H1 (cell line): ENCODE results near the gene IFTAP. TPM values are rescaled to one million over a fixed set of nuclear protein-coding genes. Genes with fewer than 3 reads are reported as not detected.

Source experiments
- CTCF ChIA-PET: fragments of 300-600 bp; sonication (Branson Sonifier 250); formaldehyde crosslinking; loops from one replicate; lab custom pipeline; 2021; ENCODE audit not compliant: partially characterized antibody; lab: Charles Lee
- POLR2A ChIA-PET: fragments of 300-600 bp; sonication (Branson Sonifier 250); formaldehyde crosslinking; loops from one replicate; lab custom pipeline; 2021; ENCODE audit warnings: inconsistent platforms; ENCODE audit not compliant: partially characterized antibody; lab: Charles Lee
- DNase-seq, 2 experiments: peaks; one replicate each; pipeline versions ENCODE4 v3.0.0 to v3.0.0-alpha.2; 2010 to 2022; ENCODE audit warnings: low spot score in 2 of 2, low read depth in 1 of 2, mixed read lengths in 1 of 2
- FAIRE-seq: peaks from 2 replicates; lab custom pipeline; 2011; peaks lifted over from hg19 to GRCh38; lab: Jason Lieb, UNC
- H2AFZ ChIP-seq: 2 replicates; pipeline ENCODE4 v1.8.1; 2012; ENCODE audit warnings: low read length, inconsistent platforms
- H2AK5ac ChIP-seq: 2 replicates; pipeline ENCODE4 v1.6.1; 2013; ENCODE audit warnings: low read depth, low read length
- H2BK120ac ChIP-seq: replicated peaks from 2 replicates; pipeline ENCODE3; 2013; ENCODE audit warnings: low read depth, low read length, inconsistent platforms
- H2BK12ac ChIP-seq: 2 replicates; pipeline ENCODE4 v1.6.1; 2013; ENCODE audit warnings: low read depth, low read length
- H2BK15ac ChIP-seq: 2 replicates; pipeline ENCODE4 v1.6.1; 2013; ENCODE audit warnings: low read length
- H2BK20ac ChIP-seq: 2 replicates; pipeline ENCODE4 v1.6.1; 2013; ENCODE audit warnings: low read length
- H2BK5ac ChIP-seq: 2 replicates; pipeline ENCODE4 v1.6.1; 2013; ENCODE audit warnings: low read depth, low read length
- H3K14ac ChIP-seq: 2 replicates; pipeline ENCODE4 v1.6.1; 2013; ENCODE audit warnings: inconsistent platforms; ENCODE audit not compliant: insufficient read length
- H3K18ac ChIP-seq: 2 replicates; pipeline ENCODE4 v1.6.1; 2013; ENCODE audit warnings: low read length; ENCODE audit errors: extremely low read depth
- H3K23ac ChIP-seq: 2 replicates; pipeline ENCODE4 v1.6.1; 2013; ENCODE audit warnings: inconsistent platforms; ENCODE audit not compliant: insufficient read length
- H3K23me2 ChIP-seq: 2 replicates; pipeline ENCODE4 v1.6.1; 2013; ENCODE audit warnings: low read depth, low read length
- H3K27ac ChIP-seq: 2 replicates; pipeline ENCODE4 v1.6.1; 2011; ENCODE audit warnings: low read depth, low read length, inconsistent platforms
- H3K27me3 ChIP-seq, 4 experiments: replicated peaks in 1 of 4; 1 replicate in 1 of 4; 2 replicates in 3 of 4; pipeline versions ENCODE4 v1.6.1 to v1.8.1; 2011 to 2013; ENCODE audit warnings: low read length in 3 of 4, mild to moderate bottlenecking in 3 of 4, inconsistent platforms in 2 of 4, mixed read lengths in 2 of 4, moderate library complexity in 1 of 4; ENCODE audit not compliant: control insufficient read depth in 3 of 4, insufficient read depth in 3 of 4; ENCODE audit errors: extremely low read depth in 1 of 4
- H3K36me3 ChIP-seq, 4 experiments: 2 replicates each; pipeline versions ENCODE4 v1.6.1 to v1.8.1; 2011 to 2013; ENCODE audit warnings: mild to moderate bottlenecking in 4 of 4, low read length in 3 of 4, moderate library complexity in 2 of 4, control low read depth in 1 of 4, inconsistent platforms in 1 of 4; ENCODE audit not compliant: insufficient read depth in 4 of 4, control insufficient read depth in 2 of 4
- H3K4ac ChIP-seq: replicated peaks from 2 replicates; pipeline ENCODE3; 2013; ENCODE audit warnings: low read length, low read depth, mixed read lengths, inconsistent platforms; ENCODE audit not compliant: insufficient read length
- H3K4me1 ChIP-seq, 4 experiments: replicated peaks in 1 of 4; 1 replicate in 1 of 4; 2 replicates in 3 of 4; pipeline versions ENCODE4 v1.6.1 to v1.8.1; 2011 to 2013; ENCODE audit warnings: low read length in 3 of 4, inconsistent platforms in 2 of 4, mixed read lengths in 1 of 4; ENCODE audit not compliant: insufficient read depth in 4 of 4, control insufficient read depth in 3 of 4
- H3K4me2 ChIP-seq, 2 experiments: 2 replicates each; pipeline versions ENCODE4 v1.6.1 to v1.8.1; 2011 to 2013; ENCODE audit warnings: low read depth in 2 of 2, low read length in 2 of 2, control low read depth in 1 of 2, inconsistent platforms in 1 of 2, mild to moderate bottlenecking in 1 of 2; ENCODE audit not compliant: insufficient read depth in 1 of 2
- H3K4me3 ChIP-seq, 4 experiments: fragments of 200-600, 300-600 bp in 1 of 4; sonication (generic), shearing (Covaris generic), sonication (Bioruptor Twin) in 1 of 4; 2 replicates each; pipeline versions ENCODE4 v1.5.1 to v1.8.1; 2011 to 2016; ENCODE audit warnings: low read length in 4 of 4, low read depth in 3 of 4, control low read depth in 2 of 4, inconsistent platforms in 2 of 4, mild to moderate bottlenecking in 2 of 4, mixed read lengths in 1 of 4, moderate library complexity in 1 of 4; ENCODE audit not compliant: insufficient read depth in 2 of 4; ENCODE audit errors: extremely low read depth in 1 of 4
- H3K56ac ChIP-seq: replicated peaks from 2 replicates; pipeline ENCODE3; 2013; ENCODE audit warnings: low read depth, mild to moderate bottlenecking, mixed read lengths, low read length, inconsistent platforms; ENCODE audit not compliant: insufficient read length
- H3K79me1 ChIP-seq: 2 replicates; pipeline ENCODE4 v1.6.1; 2013; ENCODE audit warnings: low read depth, low read length, control low read depth
- H3K79me2 ChIP-seq, 2 experiments: 2 replicates each; pipeline versions ENCODE4 v1.6.1 to v1.8.1; 2012 to 2013; ENCODE audit warnings: low read length in 2 of 2, mild to moderate bottlenecking in 2 of 2, inconsistent platforms in 1 of 2; ENCODE audit not compliant: insufficient read depth in 2 of 2, control insufficient read depth in 1 of 2
- H3K9ac ChIP-seq, 4 experiments: replicated peaks in 1 of 4; 1 replicate in 1 of 4; 2 replicates in 3 of 4; pipeline versions ENCODE4 v1.6.1 to v1.8.1; 2011 to 2013; ENCODE audit warnings: low read depth in 3 of 4, low read length in 3 of 4, control low read depth in 2 of 4, mild to moderate bottlenecking in 2 of 4, moderate library complexity in 2 of 4, inconsistent platforms in 1 of 4; ENCODE audit errors: extremely low read depth in 1 of 4
- H3K9me3 ChIP-seq, 2 experiments: 2 replicates each; pipeline versions ENCODE4 v1.6.1 to v1.8.1; 2012 to 2013; ENCODE audit warnings: mild to moderate bottlenecking in 2 of 2, moderate library complexity in 2 of 2, control low read depth in 1 of 2, inconsistent platforms in 1 of 2, low read depth in 1 of 2, low read length in 1 of 2, mixed read lengths in 1 of 2; ENCODE audit not compliant: insufficient read depth in 2 of 2
- H4K20me1 ChIP-seq, 2 experiments: replicated peaks in 1 of 2; 2 replicates each; pipeline versions ENCODE3 to v1.8.1; 2011 to 2013; ENCODE audit warnings: inconsistent platforms in 2 of 2, low read length in 2 of 2, mild to moderate bottlenecking in 1 of 2; ENCODE audit not compliant: insufficient read depth in 2 of 2, control insufficient read depth in 1 of 2
- H4K5ac ChIP-seq: 2 replicates; pipeline ENCODE4 v1.6.1; 2013; ENCODE audit warnings: low read length, low read depth, mixed read lengths, inconsistent platforms; ENCODE audit not compliant: insufficient read length
- H4K8ac ChIP-seq: 2 replicates; pipeline ENCODE4 v1.8.0; 2013; ENCODE audit warnings: mild to moderate bottlenecking, moderate library complexity, low read length, inconsistent platforms; ENCODE audit not compliant: insufficient read depth; ENCODE audit errors: extremely low read depth
- H4K91ac ChIP-seq: replicated peaks from 2 replicates; pipeline ENCODE3; 2013; ENCODE audit warnings: low read length, mixed read lengths, inconsistent platforms; ENCODE audit not compliant: insufficient read length
- ATF2 ChIP-seq: IDR thresholded peaks from 2 replicates; pipeline ENCODE4 v1.6.1; 2012; ENCODE audit warnings: low read length, inconsistent platforms
- FOSL1 ChIP-seq: IDR thresholded peaks from 2 replicates; pipeline ENCODE4 v1.6.1; 2011; ENCODE audit warnings: mild to moderate bottlenecking, low read depth, low read length, moderate library complexity; ENCODE audit not compliant: insufficient read depth
- HDAC2 ChIP-seq, 2 experiments: fragments of 300-600 bp in 1 of 2; sonication (generic) in 1 of 2; IDR thresholded peaks; 2 replicates each; pipeline ENCODE4 v1.6.1; 2011 to 2012; ENCODE audit warnings: low read depth in 2 of 2, low read length in 2 of 2, mild to moderate bottlenecking in 2 of 2, moderate library complexity in 2 of 2, borderline replicate concordance in 1 of 2, inconsistent platforms in 1 of 2
- JUND ChIP-seq: IDR thresholded peaks from 2 replicates; pipeline ENCODE4 v1.6.1; 2011; ENCODE audit warnings: mild to moderate bottlenecking, improper control_type of control experiment, low read length
- KDM1A ChIP-seq: fragments of 200-600, 300-600 bp; sonication (generic); IDR thresholded peaks from 2 replicates; pipeline ENCODE4 v1.7.1; 2016; ENCODE audit warnings: mild to moderate bottlenecking, low read length, borderline replicate concordance
- PHF8 ChIP-seq: fragments of 200-600 bp; sonication (generic); conservative IDR thresholded peaks from 2 replicates; pipeline ENCODE4 v1.7.1; 2012; ENCODE audit warnings: low read depth, mild to moderate bottlenecking, inconsistent platforms, low read length, moderate library complexity
- RXRA ChIP-seq: IDR thresholded peaks from 2 replicates; pipeline ENCODE4 v1.6.1; 2011; ENCODE audit warnings: low read depth, mild to moderate bottlenecking, low read length, moderate library complexity; ENCODE audit not compliant: insufficient read depth
- SAP30 ChIP-seq: fragments of 300-600 bp; sonication (generic); IDR thresholded peaks from 2 replicates; pipeline ENCODE4 v1.7.1; 2012; ENCODE audit warnings: low read length, moderate library complexity, mild to moderate bottlenecking, inconsistent platforms; ENCODE audit not compliant: insufficient read depth, insufficient replicate concordance
- SP4 ChIP-seq: IDR thresholded peaks from 2 replicates; pipeline ENCODE4 v1.6.1; 2012; ENCODE audit warnings: low read length, inconsistent platforms
- TAF1 ChIP-seq: IDR thresholded peaks from 2 replicates; pipeline ENCODE4 v1.6.1; 2011; ENCODE audit warnings: mild to moderate bottlenecking, low read depth, low read length
- TCF12 ChIP-seq: IDR thresholded peaks from 2 replicates; pipeline ENCODE4 v1.6.1; 2011; ENCODE audit warnings: low read depth, mild to moderate bottlenecking, low read length
- WGBS, 2 experiments: shearing (Covaris generic) in 1 of 2; methylation state at CpG; one replicate each; pipeline versions ENCODE4 v1.1.6 to v1.1.7; 2013 to 2015; ENCODE audit warnings: low lambda C conversion rate in 2 of 2, mixed read lengths in 2 of 2, inconsistent platforms in 1 of 2, low coverage in 1 of 2, missing lambda C conversion rate in 1 of 2; ENCODE audit not compliant: insufficient replicate concordance in 2 of 2, insufficient coverage in 1 of 2, insufficient read length in 1 of 2; ENCODE audit errors: extremely low coverage in 1 of 2, missing lambda C conversion rate in 1 of 2; 5-methylcytosine and 5-hydroxymethylcytosine counted together
- polyA plus RNA-seq, 7 experiments: library from polyadenylated mRNA; depleted of rRNA in 3 of 7; stranded (reverse) in 5 of 7; unstranded in 2 of 7; fragments of >200 nt in 5 of 7; fragments of 200-250 nt in 2 of 7; gene quantifications; 1 replicate in 5 of 7; 2 replicates in 1 of 7; 4 replicates in 1 of 7; pipeline versions ENCODE4 v1.2.1 to v1.2.3, GENCODE V29; 2011 to 2013; ENCODE audit warnings: missing spikeins in 2 of 7, mixed read lengths in 2 of 7
- total RNA-seq: library from RNA; stranded (reverse); fragmentation: NEBNext Ultra II Directional; extraction: Animal tissue kit (Norgen Biotek cat#: 25700); gene quantifications from 2 replicates; pipeline ENCODE4 v1.2.1, GENCODE V29; 2021

The IFTAP gene
- total and polyA plus RNA-seq, 2 of the 8 experiments (the other 6 are each of a cell fraction or from before 2014, with no cell fraction given) = 21.2 to 23.9 TPM

DNA sequence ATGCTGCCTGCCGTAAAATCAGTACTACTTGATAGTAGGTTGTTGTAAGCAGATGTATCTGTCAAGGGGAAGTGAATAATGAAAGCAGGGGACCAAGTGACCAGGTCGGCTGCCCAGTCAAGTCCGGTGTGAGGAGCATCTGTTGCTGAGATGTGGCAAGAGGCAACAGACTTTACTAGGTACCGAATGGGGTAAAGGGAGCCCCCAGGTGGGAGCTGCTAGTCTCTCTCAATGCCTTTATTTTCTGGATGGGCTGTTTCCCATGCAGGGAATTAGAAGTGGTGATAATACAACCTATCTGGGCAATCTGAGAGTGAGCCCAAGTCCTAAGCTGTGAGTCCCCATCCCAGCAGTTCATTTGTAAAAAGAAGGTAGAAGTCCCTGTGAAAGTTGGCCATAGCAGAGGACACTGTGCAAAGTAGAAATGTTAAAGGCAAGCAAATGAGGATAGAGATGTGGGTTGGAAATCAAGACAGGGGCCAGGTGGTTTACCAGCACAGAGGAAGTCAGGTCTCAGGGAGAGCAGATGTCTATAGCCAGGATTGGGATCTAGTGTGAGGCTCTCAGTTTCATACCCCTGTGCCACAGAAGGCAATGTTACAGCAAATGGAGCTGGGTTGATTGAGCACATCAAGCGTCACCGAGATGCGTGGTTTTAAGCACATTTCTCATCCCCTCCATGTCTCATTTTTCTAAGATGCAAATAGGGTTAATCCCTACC is 94.4 kb downstream of the IFTAP start:
- no peaks in the 10 kb centered on the region for H3K4me1 ChIP-seq
- DNase-seq (no peak), FAIRE-seq (no peak)
- no peak overlapping the region for H2AK5ac ChIP-seq
- no peak overlapping the region for H2BK15ac ChIP-seq
- H2BK5ac ChIP-seq = no peak overlapping the region
- no peaks in the 10 kb centered on the region for H4K20me1 ChIP-seq
- no peak overlapping the region for H3K56ac ChIP-seq
- ChIA-PET POLR2A (no interaction called here), CTCF (interaction anchor here (1.0 to 8.9 kb wide), 7 partner anchors 12 to 124 kb away, joined by 3 to 81 read pairs (median 5); no protein-coding TSS in a partner anchor)
- no peak overlapping the region for H3K4ac ChIP-seq
- no peaks in the 10 kb centered on the region; a peak in 1 of 7 replicates for H3K27me3 ChIP-seq
- H2AFZ ChIP-seq = no peak overlapping the region
- H2BK20ac ChIP-seq = no peak overlapping the region
- no peak overlapping the region for H2BK120ac ChIP-seq
- no peaks in the 10 kb centered on the region for H3K36me3 ChIP-seq
- H4K8ac ChIP-seq = no peak overlapping the region
- H3K9me3 ChIP-seq = no peaks in the 10 kb centered on the region
- no peak overlapping the region for H3K9ac ChIP-seq
- H3K23me2 ChIP-seq = no peaks in the 10 kb centered on the region
- WGBS, 2 experiments = 92% methylated on average over 7 of the region's 7 CpGs; no CpG with 5 or more reads in 1 of the 2 experiments
- no peak overlapping the region for H4K91ac ChIP-seq
- no peaks in the 10 kb centered on the region for H3K79me2 ChIP-seq
- H3K23ac ChIP-seq = no peak overlapping the region
- H3K18ac ChIP-seq = no peak overlapping the region
- H3K4me2 ChIP-seq = no peak overlapping the region
- no peak overlapping the region for H4K5ac ChIP-seq
- H3K14ac ChIP-seq = no peak overlapping the region
- H2BK12ac ChIP-seq = no peak overlapping the region
- no peak overlapping the region for H3K27ac ChIP-seq
- H3K79me1 ChIP-seq = no peaks in the 10 kb centered on the region
- H3K4me3 ChIP-seq = no peak overlapping the region
- TF ChIP-seq RXRA (no peak), HDAC2 (IDR thresholded peaks at IDR 0.05; ENCODE audit: borderline replicate concordance in 1 of 2, low read depth in 2 of 2, low read length in 2 of 2) (no peak), ATF2 (no peak), SAP30 (no peak), SP4 (no peak), KDM1A (no peak), FOSL1 (no peak), JUND (no peak), PHF8 (no peak), TAF1 (no peak), TCF12 (no peak)
